ENCODE measurements around the gene NTN5. TPM values are rescaled to one million over a fixed set of nuclear protein-coding genes. Genes with fewer than 3 reads are reported as not detected.

Gene NTN5
- polyA plus RNA-seq, 1 donor = 0.42 TPM

GRCh38 chr19:48714759-48715675 is 42.2 kb upstream of the NTN5 start:
- DNase-seq = peak; percentile 77 to 90
- Histone ChIP-seq H3K36me3 (ENCODE audit: control insufficient read depth, insufficient read depth, low read length) (no peaks in the 10 kb centered on the region), H3K4me1 (ENCODE audit: control insufficient read depth, insufficient read depth, low read length) (peaks cover 48% of the 10 kb centered on the region), H3K4me3 (ENCODE audit: low read length) (peak overlapping the region; percentile 69), H3K27me3 (ENCODE audit: control insufficient read depth, insufficient read depth, low read length) (no peaks in the 10 kb centered on the region), H3K9me3 (ENCODE audit: control insufficient read depth, low read depth, low read length) (no peaks in the 10 kb centered on the region), H3K27ac (ENCODE audit: low read length) (peak overlapping the region; percentile 94)
- WGBS (ENCODE audit: insufficient coverage, low lambda C conversion rate) = 17% methylated on average over 1 of the region's 26 CpGs

GRCh38 chr19:48713864-48714755 is 41.3 kb upstream of the NTN5 start:
- Histone ChIP-seq H3K4me1 (ENCODE audit: control insufficient read depth, insufficient read depth, low read length) (peaks cover 39% of the 10 kb centered on the region), H3K27me3 (ENCODE audit: control insufficient read depth, insufficient read depth, low read length) (no peaks in the 10 kb centered on the region), H3K27ac (ENCODE audit: low read length) (peak overlapping the region; percentile 94), H3K9me3 (ENCODE audit: control insufficient read depth, low read depth, low read length) (no peaks in the 10 kb centered on the region), H3K36me3 (ENCODE audit: control insufficient read depth, insufficient read depth, low read length) (no peaks in the 10 kb centered on the region), H3K4me3 (ENCODE audit: low read length) (peak overlapping the region; percentile 69)
- DNase-seq = peak; percentile 100
- whole genome bisulfite sequencing (ENCODE audit: insufficient coverage, low lambda C conversion rate) = no CpG with 5 or more reads among the region's 67 CpGs

GRCh38 chr19:48713041-48713863 is 40.4 kb upstream of the NTN5 start:
- H3K36me3 ChIP-seq (ENCODE audit: control insufficient read depth, insufficient read depth, low read length) = no peaks in the 10 kb centered on the region

GRCh38 chr19:48711106-48711662 is 38.4 kb upstream of the NTN5 start:
- no peak overlapping the region for H3K4me3 ChIP-seq (ENCODE audit: low read length)
- H3K9me3 ChIP-seq (ENCODE audit: control insufficient read depth, low read depth, low read length) = peaks cover 2% of the 10 kb centered on the region
- no peak for DNase-seq
- no peaks in the 10 kb centered on the region for H3K27me3 ChIP-seq (ENCODE audit: control insufficient read depth, insufficient read depth, low read length)
- WGBS (ENCODE audit: insufficient coverage, low lambda C conversion rate) = no CpG with 5 or more reads among the region's 4 CpGs
- no peaks in the 10 kb centered on the region for H3K36me3 ChIP-seq (ENCODE audit: control insufficient read depth, insufficient read depth, low read length)
- H3K4me1 ChIP-seq (ENCODE audit: control insufficient read depth, insufficient read depth, low read length) = peaks cover 20% of the 10 kb centered on the region
- no peak overlapping the region for H3K27ac ChIP-seq (ENCODE audit: low read length)

More at GRCh38 chr19:48713041-48713863, 40.4 kb upstream of the NTN5 start:
- Histone ChIP-seq H3K27ac (ENCODE audit: low read length) (peak overlapping the region; percentile 63), H3K9me3 (ENCODE audit: control insufficient read depth, low read depth, low read length) (no peaks in the 10 kb centered on the region), H3K4me3 (ENCODE audit: low read length) (peak overlapping the region; percentile 58), H3K4me1 (ENCODE audit: control insufficient read depth, insufficient read depth, low read length) (peaks cover 32% of the 10 kb centered on the region), H3K27me3 (ENCODE audit: control insufficient read depth, insufficient read depth, low read length) (no peaks in the 10 kb centered on the region)
- no CpG with 5 or more reads among the region's 25 CpGs for WGBS (ENCODE audit: insufficient coverage, low lambda C conversion rate)
- DNase-seq = peak in 1 of 2 donors; percentile 43

- Histone ChIP-seq H3K4me3 (ENCODE audit: low read length) (no peak overlapping the region), H3K27me3 (ENCODE audit: control insufficient read depth, insufficient read depth, low read length) (no peaks in the 10 kb centered on the region), H3K36me3 (ENCODE audit: control insufficient read depth, insufficient read depth, low read length) (peaks cover 9% of the 10 kb centered on the region), H3K9me3 (ENCODE audit: control insufficient read depth, low read depth, low read length) (peaks cover 8% of the 10 kb centered on the region), H3K4me1 (ENCODE audit: control insufficient read depth, insufficient read depth, low read length) (peaks cover 9% of the 10 kb centered on the region), H3K27ac (ENCODE audit: low read length) (no peak overlapping the region)
- WGBS (ENCODE audit: insufficient coverage, low lambda C conversion rate) = 75% methylated on average over 4 of the region's 11 CpGs
- DNase-seq = no peak
Observed at GRCh38 chr19:48708471-48708870, 35.7 kb upstream of the NTN5 start.

- H3K27ac ChIP-seq (ENCODE audit: low read length) = no peak overlapping the region
- peak in 1 of 2 donors; percentile 34 for DNase-seq
- peaks cover 16% of the 10 kb centered on the region for H3K9me3 ChIP-seq (ENCODE audit: control insufficient read depth, low read depth, low read length)
- H3K4me1 ChIP-seq (ENCODE audit: control insufficient read depth, insufficient read depth, low read length) = no peaks in the 10 kb centered on the region
- no peaks in the 10 kb centered on the region for H3K27me3 ChIP-seq (ENCODE audit: control insufficient read depth, insufficient read depth, low read length)
- no peak overlapping the region for H3K4me3 ChIP-seq (ENCODE audit: low read length)
- WGBS (ENCODE audit: insufficient coverage, low lambda C conversion rate) = no CpG with 5 or more reads among the region's 2 CpGs
- H3K36me3 ChIP-seq (ENCODE audit: control insufficient read depth, insufficient read depth, low read length) = peaks cover 28% of the 10 kb centered on the region
Observed at GRCh38 chr19:48705431-48705830, 32.6 kb upstream of the NTN5 start.

- Histone ChIP-seq H3K9me3 (ENCODE audit: control insufficient read depth, low read depth, low read length) (peaks cover 16% of the 10 kb centered on the region), H3K36me3 (ENCODE audit: control insufficient read depth, insufficient read depth, low read length) (peaks cover 28% of the 10 kb centered on the region), H3K4me3 (ENCODE audit: low read length) (no peak overlapping the region), H3K27me3 (ENCODE audit: control insufficient read depth, insufficient read depth, low read length) (no peaks in the 10 kb centered on the region), H3K27ac (ENCODE audit: low read length) (no peak overlapping the region), H3K4me1 (ENCODE audit: control insufficient read depth, insufficient read depth, low read length) (peaks cover 3% of the 10 kb centered on the region)
- no peak for DNase-seq
- no CpG with 5 or more reads among the region's 23 CpGs for WGBS (ENCODE audit: insufficient coverage, low lambda C conversion rate)
Observed at GRCh38 chr19:48703316-48703715, 30.5 kb upstream of the NTN5 start.

GRCh38 chr19:48702701-48703100 is 29.9 kb upstream of the NTN5 start:
- no peak for DNase-seq
- Histone ChIP-seq H3K4me1 (ENCODE audit: control insufficient read depth, insufficient read depth, low read length) (peaks cover 8% of the 10 kb centered on the region), H3K27me3 (ENCODE audit: control insufficient read depth, insufficient read depth, low read length) (no peaks in the 10 kb centered on the region), H3K36me3 (ENCODE audit: control insufficient read depth, insufficient read depth, low read length) (peaks cover 28% of the 10 kb centered on the region), H3K9me3 (ENCODE audit: control insufficient read depth, low read depth, low read length) (peaks cover 15% of the 10 kb centered on the region), H3K27ac (ENCODE audit: low read length) (no peak overlapping the region), H3K4me3 (ENCODE audit: low read length) (no peak overlapping the region)
- WGBS (ENCODE audit: insufficient coverage, low lambda C conversion rate) = no CpG with 5 or more reads among the region's 13 CpGs

- Histone ChIP-seq H3K9me3 (ENCODE audit: control insufficient read depth, low read depth, low read length) (peaks cover 12% of the 10 kb centered on the region), H3K36me3 (ENCODE audit: control insufficient read depth, insufficient read depth, low read length) (peaks cover 15% of the 10 kb centered on the region), H3K27ac (ENCODE audit: low read length) (no peak overlapping the region), H3K27me3 (ENCODE audit: control insufficient read depth, insufficient read depth, low read length) (peaks cover 9% of the 10 kb centered on the region), H3K4me3 (ENCODE audit: low read length) (peak overlapping the region; percentile 5), H3K4me1 (ENCODE audit: control insufficient read depth, insufficient read depth, low read length) (peaks cover 19% of the 10 kb centered on the region)
- DNase-seq = peak in 1 of 2 donors; percentile 32
- 0% methylated on average over 1 of the region's 4 CpGs for WGBS (ENCODE audit: insufficient coverage, low lambda C conversion rate)
Observed at GRCh38 chr19:48698046-48698445, 25.2 kb upstream of the NTN5 start.

Data from large intestine (tissue), 3 donors.